ENCODE measurements around the gene CUEDC2.

The CUEDC2 gene

GRCh38 chr10:102405108-102405571 lies 27.2 kb downstream of the CUEDC2 start:
- no peak overlapping the region for H3K4me3 ChIP-seq (replicated peaks; ENCODE audit: low read depth, low read length)
- DNase-seq (ENCODE audit: extremely low read depth, low read depth) = no peak
- TF ChIP-seq CTCF (IDR thresholded peaks at IDR 0.05; ENCODE audit: low read depth, low read length, missing control alignments) = no peak

- no peak for DNase-seq (ENCODE audit: extremely low read depth, low read depth)
- no peak overlapping the region for H3K4me3 ChIP-seq (replicated peaks; ENCODE audit: low read depth, low read length)
- no peak for TF ChIP-seq CTCF (IDR thresholded peaks at IDR 0.05; ENCODE audit: low read depth, low read length, missing control alignments)
Measured at GRCh38 chr10:102404361-102405107, 27.8 kb downstream of the CUEDC2 start.

DNA sequence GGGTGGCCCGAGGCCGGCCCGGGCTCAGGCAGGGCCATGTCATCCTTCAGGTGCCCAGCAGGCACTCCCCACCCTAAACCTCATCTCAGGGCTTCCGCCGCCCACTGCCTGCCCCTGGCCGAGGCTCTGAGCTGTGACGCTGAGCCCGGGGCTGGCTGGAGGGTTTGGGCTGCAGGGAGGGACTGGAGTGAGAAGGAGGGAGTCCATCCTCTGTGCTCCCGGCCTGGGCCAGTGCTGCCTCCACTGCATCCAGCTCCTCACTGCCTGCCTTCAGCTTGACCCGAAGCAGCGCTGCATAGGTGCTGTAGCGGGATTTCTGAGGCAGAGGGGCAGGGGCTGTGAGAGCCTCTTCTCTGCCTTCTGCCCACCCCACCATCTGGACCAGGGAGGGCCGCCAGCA lies 29.3 kb downstream of the CUEDC2 start:
- no peak for DNase-seq (ENCODE audit: extremely low read depth, low read depth)
- no peak for TF ChIP-seq CTCF (IDR thresholded peaks at IDR 0.05; ENCODE audit: low read depth, low read length, missing control alignments)
- no peak overlapping the region for H3K4me3 ChIP-seq (replicated peaks; ENCODE audit: low read depth, low read length)

DNA sequence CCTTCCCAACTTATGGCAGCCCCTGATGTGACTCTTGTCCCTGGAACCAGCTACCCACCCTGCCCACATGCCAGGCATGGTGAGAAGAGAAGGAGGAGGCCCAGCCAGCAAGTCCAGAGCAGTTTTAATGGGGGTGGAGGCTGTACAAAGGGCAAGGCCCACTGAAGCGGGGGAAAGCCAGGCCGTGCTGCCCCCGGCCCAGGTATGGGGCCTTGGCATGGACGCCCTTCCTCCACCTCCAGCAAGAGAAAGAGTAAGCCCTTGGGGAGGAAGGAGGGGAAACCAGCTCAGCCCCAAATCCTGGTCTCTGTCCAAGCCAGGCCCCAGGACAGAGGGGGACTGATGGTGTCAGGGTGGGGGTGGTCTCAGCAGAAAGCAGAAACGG lies 29.9 kb downstream of the CUEDC2 start:
- H3K4me3 ChIP-seq (replicated peaks; ENCODE audit: low read depth, low read length) = no peak overlapping the region
- no peak for DNase-seq (ENCODE audit: extremely low read depth, low read depth)
- no peak for TF ChIP-seq CTCF (IDR thresholded peaks at IDR 0.05; ENCODE audit: low read depth, low read length, missing control alignments)

DNA sequence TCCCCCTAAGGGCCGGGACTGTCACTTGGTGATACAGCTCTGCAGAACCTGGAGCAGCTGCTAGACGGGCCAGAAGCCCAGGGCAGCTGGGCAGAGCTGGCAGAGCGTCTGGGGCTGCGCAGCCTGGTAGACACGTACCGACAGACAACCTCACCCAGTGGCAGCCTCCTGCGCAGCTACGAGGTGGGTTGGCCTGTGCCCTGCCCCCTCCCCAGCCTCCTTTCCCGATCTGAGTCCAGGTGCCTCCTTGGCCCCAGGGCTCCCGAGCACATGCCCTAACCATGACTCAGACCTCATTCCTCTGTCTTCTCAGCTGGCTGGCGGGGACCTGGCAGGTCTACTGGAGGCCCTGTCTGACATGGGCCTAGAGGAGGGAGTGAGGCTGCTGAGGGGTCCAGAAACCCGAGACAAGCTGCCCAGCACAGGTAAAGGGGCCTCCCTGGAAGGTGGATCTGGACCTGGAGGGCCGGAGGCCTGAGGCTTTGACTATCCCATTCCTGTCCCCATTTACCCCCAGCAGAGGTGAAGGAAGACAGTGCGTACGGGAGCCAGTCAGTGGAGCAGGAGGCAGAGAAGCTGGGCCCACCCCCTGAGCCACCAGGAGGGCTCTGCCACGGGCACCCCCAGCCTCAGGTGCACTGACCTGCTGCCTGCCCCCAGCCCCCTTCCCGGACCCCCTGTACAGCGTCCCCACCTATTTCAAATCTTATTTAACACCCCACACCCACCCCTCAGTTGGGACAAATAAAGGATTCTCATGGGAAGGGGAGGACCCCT lies 30.5 kb downstream of the CUEDC2 start:
- no peak overlapping the region for H3K4me3 ChIP-seq (replicated peaks; ENCODE audit: low read depth, low read length)
- no peak for DNase-seq (ENCODE audit: extremely low read depth, low read depth)
- no peak for TF ChIP-seq CTCF (IDR thresholded peaks at IDR 0.05; ENCODE audit: low read depth, low read length, missing control alignments)

DNA sequence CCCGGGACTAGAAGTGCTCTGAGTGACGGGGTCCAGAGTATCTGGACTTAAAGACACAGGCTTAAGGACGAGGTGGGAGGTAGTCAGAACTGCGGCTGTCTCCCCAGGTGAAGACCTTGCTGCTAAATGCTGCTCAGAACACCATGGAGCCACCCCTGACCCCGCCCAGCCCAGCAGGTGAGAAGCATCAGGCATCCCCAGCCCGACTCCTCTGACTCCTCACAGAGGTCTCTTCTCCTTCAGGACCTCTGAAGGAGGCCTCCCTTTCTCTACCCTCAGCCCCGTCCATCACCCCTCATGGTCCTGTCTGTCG lies 31.1 kb downstream of the CUEDC2 start:
- DNase-seq (ENCODE audit: extremely low read depth, low read depth) = no peak
- TF ChIP-seq CTCF (IDR thresholded peaks at IDR 0.05; ENCODE audit: low read depth, low read length, missing control alignments) = no peak
- no peak overlapping the region for H3K4me3 ChIP-seq (replicated peaks; ENCODE audit: low read depth, low read length)
